H1 (cell line): Measurements from ENCODE around the gene LCN15. TPM values are rescaled to one million over a fixed set of nuclear protein-coding genes. Genes with fewer than 3 reads are reported as not detected.

ENCODE experiments used
- CTCF ChIA-PET: fragments of 300-600 bp; sonication (Branson Sonifier 250); formaldehyde crosslinking; loops from one replicate; lab custom pipeline; 2021; ENCODE audit not compliant: partially characterized antibody; lab: Charles Lee
- POLR2A ChIA-PET: fragments of 300-600 bp; sonication (Branson Sonifier 250); formaldehyde crosslinking; loops from one replicate; lab custom pipeline; 2021; ENCODE audit warnings: inconsistent platforms; ENCODE audit not compliant: partially characterized antibody; lab: Charles Lee
- DNase-seq, 2 experiments: peaks; one replicate each; pipeline versions ENCODE4 v3.0.0 to v3.0.0-alpha.2; 2010 to 2022; ENCODE audit warnings: low spot score in 2 of 2, low read depth in 1 of 2, mixed read lengths in 1 of 2
- FAIRE-seq: peaks from 2 replicates; lab custom pipeline; 2011; peaks lifted over from hg19 to GRCh38; lab: Jason Lieb, UNC
- H2AFZ ChIP-seq: 2 replicates; pipeline ENCODE4 v1.8.1; 2012; ENCODE audit warnings: low read length, inconsistent platforms
- H2AK5ac ChIP-seq: 2 replicates; pipeline ENCODE4 v1.6.1; 2013; ENCODE audit warnings: low read depth, low read length
- H2BK120ac ChIP-seq: replicated peaks from 2 replicates; pipeline ENCODE3; 2013; ENCODE audit warnings: low read depth, low read length, inconsistent platforms
- H2BK12ac ChIP-seq: 2 replicates; pipeline ENCODE4 v1.6.1; 2013; ENCODE audit warnings: low read depth, low read length
- H2BK15ac ChIP-seq: 2 replicates; pipeline ENCODE4 v1.6.1; 2013; ENCODE audit warnings: low read length
- H2BK20ac ChIP-seq: 2 replicates; pipeline ENCODE4 v1.6.1; 2013; ENCODE audit warnings: low read length
- H2BK5ac ChIP-seq: 2 replicates; pipeline ENCODE4 v1.6.1; 2013; ENCODE audit warnings: low read depth, low read length
- H3K14ac ChIP-seq: 2 replicates; pipeline ENCODE4 v1.6.1; 2013; ENCODE audit warnings: inconsistent platforms; ENCODE audit not compliant: insufficient read length
- H3K18ac ChIP-seq: 2 replicates; pipeline ENCODE4 v1.6.1; 2013; ENCODE audit warnings: low read length; ENCODE audit errors: extremely low read depth
- H3K23ac ChIP-seq: 2 replicates; pipeline ENCODE4 v1.6.1; 2013; ENCODE audit warnings: inconsistent platforms; ENCODE audit not compliant: insufficient read length
- H3K23me2 ChIP-seq: 2 replicates; pipeline ENCODE4 v1.6.1; 2013; ENCODE audit warnings: low read depth, low read length
- H3K27ac ChIP-seq: 2 replicates; pipeline ENCODE4 v1.6.1; 2011; ENCODE audit warnings: low read depth, low read length, inconsistent platforms
- H3K27me3 ChIP-seq, 4 experiments: replicated peaks in 1 of 4; 1 replicate in 1 of 4; 2 replicates in 3 of 4; pipeline versions ENCODE4 v1.6.1 to v1.8.1; 2011 to 2013; ENCODE audit warnings: low read length in 3 of 4, mild to moderate bottlenecking in 3 of 4, inconsistent platforms in 2 of 4, mixed read lengths in 2 of 4, moderate library complexity in 1 of 4; ENCODE audit not compliant: control insufficient read depth in 3 of 4, insufficient read depth in 3 of 4; ENCODE audit errors: extremely low read depth in 1 of 4
- H3K36me3 ChIP-seq, 4 experiments: 2 replicates each; pipeline versions ENCODE4 v1.6.1 to v1.8.1; 2011 to 2013; ENCODE audit warnings: mild to moderate bottlenecking in 4 of 4, low read length in 3 of 4, moderate library complexity in 2 of 4, control low read depth in 1 of 4, inconsistent platforms in 1 of 4; ENCODE audit not compliant: insufficient read depth in 4 of 4, control insufficient read depth in 2 of 4
- H3K4ac ChIP-seq: replicated peaks from 2 replicates; pipeline ENCODE3; 2013; ENCODE audit warnings: low read length, low read depth, mixed read lengths, inconsistent platforms; ENCODE audit not compliant: insufficient read length
- H3K4me1 ChIP-seq, 4 experiments: replicated peaks in 1 of 4; 1 replicate in 1 of 4; 2 replicates in 3 of 4; pipeline versions ENCODE4 v1.6.1 to v1.8.1; 2011 to 2013; ENCODE audit warnings: low read length in 3 of 4, inconsistent platforms in 2 of 4, mixed read lengths in 1 of 4; ENCODE audit not compliant: insufficient read depth in 4 of 4, control insufficient read depth in 3 of 4
- H3K4me2 ChIP-seq, 2 experiments: 2 replicates each; pipeline versions ENCODE4 v1.6.1 to v1.8.1; 2011 to 2013; ENCODE audit warnings: low read depth in 2 of 2, low read length in 2 of 2, control low read depth in 1 of 2, inconsistent platforms in 1 of 2, mild to moderate bottlenecking in 1 of 2; ENCODE audit not compliant: insufficient read depth in 1 of 2
- H3K4me3 ChIP-seq, 4 experiments: fragments of 200-600, 300-600 bp in 1 of 4; sonication (generic), shearing (Covaris generic), sonication (Bioruptor Twin) in 1 of 4; 2 replicates each; pipeline versions ENCODE4 v1.5.1 to v1.8.1; 2011 to 2016; ENCODE audit warnings: low read length in 4 of 4, low read depth in 3 of 4, control low read depth in 2 of 4, inconsistent platforms in 2 of 4, mild to moderate bottlenecking in 2 of 4, mixed read lengths in 1 of 4, moderate library complexity in 1 of 4; ENCODE audit not compliant: insufficient read depth in 2 of 4; ENCODE audit errors: extremely low read depth in 1 of 4
- H3K56ac ChIP-seq: replicated peaks from 2 replicates; pipeline ENCODE3; 2013; ENCODE audit warnings: low read depth, mild to moderate bottlenecking, mixed read lengths, low read length, inconsistent platforms; ENCODE audit not compliant: insufficient read length
- H3K79me1 ChIP-seq: 2 replicates; pipeline ENCODE4 v1.6.1; 2013; ENCODE audit warnings: low read depth, low read length, control low read depth
- H3K79me2 ChIP-seq, 2 experiments: 2 replicates each; pipeline versions ENCODE4 v1.6.1 to v1.8.1; 2012 to 2013; ENCODE audit warnings: low read length in 2 of 2, mild to moderate bottlenecking in 2 of 2, inconsistent platforms in 1 of 2; ENCODE audit not compliant: insufficient read depth in 2 of 2, control insufficient read depth in 1 of 2
- H3K9ac ChIP-seq, 4 experiments: replicated peaks in 1 of 4; 1 replicate in 1 of 4; 2 replicates in 3 of 4; pipeline versions ENCODE4 v1.6.1 to v1.8.1; 2011 to 2013; ENCODE audit warnings: low read depth in 3 of 4, low read length in 3 of 4, control low read depth in 2 of 4, mild to moderate bottlenecking in 2 of 4, moderate library complexity in 2 of 4, inconsistent platforms in 1 of 4; ENCODE audit errors: extremely low read depth in 1 of 4
- H3K9me3 ChIP-seq, 2 experiments: 2 replicates each; pipeline versions ENCODE4 v1.6.1 to v1.8.1; 2012 to 2013; ENCODE audit warnings: mild to moderate bottlenecking in 2 of 2, moderate library complexity in 2 of 2, control low read depth in 1 of 2, inconsistent platforms in 1 of 2, low read depth in 1 of 2, low read length in 1 of 2, mixed read lengths in 1 of 2; ENCODE audit not compliant: insufficient read depth in 2 of 2
- H4K20me1 ChIP-seq, 2 experiments: replicated peaks in 1 of 2; 2 replicates each; pipeline versions ENCODE3 to v1.8.1; 2011 to 2013; ENCODE audit warnings: inconsistent platforms in 2 of 2, low read length in 2 of 2, mild to moderate bottlenecking in 1 of 2; ENCODE audit not compliant: insufficient read depth in 2 of 2, control insufficient read depth in 1 of 2
- H4K5ac ChIP-seq: 2 replicates; pipeline ENCODE4 v1.6.1; 2013; ENCODE audit warnings: low read length, low read depth, mixed read lengths, inconsistent platforms; ENCODE audit not compliant: insufficient read length
- H4K8ac ChIP-seq: 2 replicates; pipeline ENCODE4 v1.8.0; 2013; ENCODE audit warnings: mild to moderate bottlenecking, moderate library complexity, low read length, inconsistent platforms; ENCODE audit not compliant: insufficient read depth; ENCODE audit errors: extremely low read depth
- H4K91ac ChIP-seq: replicated peaks from 2 replicates; pipeline ENCODE3; 2013; ENCODE audit warnings: low read length, mixed read lengths, inconsistent platforms; ENCODE audit not compliant: insufficient read length
- ATF2 ChIP-seq: IDR thresholded peaks from 2 replicates; pipeline ENCODE4 v1.6.1; 2012; ENCODE audit warnings: low read length, inconsistent platforms
- CBX8 ChIP-seq: fragments of 300-800, 300-1000 bp; sonication (generic); IDR thresholded peaks from 2 replicates; pipeline ENCODE4 v1.7.1; 2016; ENCODE audit warnings: low read depth, low read length, borderline replicate concordance
- CHD2 ChIP-seq: IDR thresholded peaks from 2 replicates; pipeline ENCODE4 v1.6.1; 2012; ENCODE audit warnings: low read length, improper control_type of control experiment
- HDAC2 ChIP-seq, 2 experiments: fragments of 300-600 bp in 1 of 2; sonication (generic) in 1 of 2; IDR thresholded peaks; 2 replicates each; pipeline ENCODE4 v1.6.1; 2011 to 2012; ENCODE audit warnings: low read depth in 2 of 2, low read length in 2 of 2, mild to moderate bottlenecking in 2 of 2, moderate library complexity in 2 of 2, borderline replicate concordance in 1 of 2, inconsistent platforms in 1 of 2
- JUN ChIP-seq: IDR thresholded peaks from 2 replicates; pipeline ENCODE4 v1.6.1; 2011; ENCODE audit warnings: low read depth, mild to moderate bottlenecking, improper control_type of control experiment, low read length
- POU5F1 ChIP-seq: IDR thresholded peaks from 2 replicates; pipeline ENCODE4 v1.6.1; 2011; ENCODE audit warnings: low read depth, mild to moderate bottlenecking, low read length, moderate library complexity
- RAD21 ChIP-seq, 2 experiments: IDR thresholded peaks in 1 of 2; conservative IDR thresholded peaks in 1 of 2; 2 replicates each; pipeline ENCODE4 v1.6.1; 2011; ENCODE audit warnings: low read depth in 2 of 2, low read length in 2 of 2, improper control_type of control experiment in 1 of 2, inconsistent platforms in 1 of 2, mild to moderate bottlenecking in 1 of 2, moderate library complexity in 1 of 2
- TAF1 ChIP-seq: IDR thresholded peaks from 2 replicates; pipeline ENCODE4 v1.6.1; 2011; ENCODE audit warnings: mild to moderate bottlenecking, low read depth, low read length
- TEAD4 ChIP-seq: IDR thresholded peaks from 2 replicates; pipeline ENCODE4 v1.6.1; 2012; ENCODE audit warnings: low read depth, low read length, inconsistent platforms, mixed read lengths
- ZNF274 ChIP-seq: IDR thresholded peaks from 2 replicates; pipeline ENCODE4 v1.7.0; 2012; ENCODE audit warnings: low read length, borderline replicate concordance; ENCODE audit errors: extremely low read depth
- WGBS, 2 experiments: shearing (Covaris generic) in 1 of 2; methylation state at CpG; one replicate each; pipeline versions ENCODE4 v1.1.6 to v1.1.7; 2013 to 2015; ENCODE audit warnings: low lambda C conversion rate in 2 of 2, mixed read lengths in 2 of 2, inconsistent platforms in 1 of 2, low coverage in 1 of 2, missing lambda C conversion rate in 1 of 2; ENCODE audit not compliant: insufficient replicate concordance in 2 of 2, insufficient coverage in 1 of 2, insufficient read length in 1 of 2; ENCODE audit errors: extremely low coverage in 1 of 2, missing lambda C conversion rate in 1 of 2; 5-methylcytosine and 5-hydroxymethylcytosine counted together
- polyA plus RNA-seq, 7 experiments: library from polyadenylated mRNA; depleted of rRNA in 3 of 7; stranded (reverse) in 5 of 7; unstranded in 2 of 7; fragments of >200 nt in 5 of 7; fragments of 200-250 nt in 2 of 7; gene quantifications; 1 replicate in 5 of 7; 2 replicates in 1 of 7; 4 replicates in 1 of 7; pipeline versions ENCODE4 v1.2.1 to v1.2.3, GENCODE V29; 2011 to 2013; ENCODE audit warnings: missing spikeins in 2 of 7, mixed read lengths in 2 of 7
- total RNA-seq: library from RNA; stranded (reverse); fragmentation: NEBNext Ultra II Directional; extraction: Animal tissue kit (Norgen Biotek cat#: 25700); gene quantifications from 2 replicates; pipeline ENCODE4 v1.2.1, GENCODE V29; 2021

Gene LCN15
- total and polyA plus RNA-seq, 2 of the 8 experiments (the other 6 are each of a cell fraction or from before 2014, with no cell fraction given) = 0.08 to 0.47 TPM

- no peak overlapping the region for H2BK5ac ChIP-seq
- no peak overlapping the region for H3K4me2 ChIP-seq
- FAIRE-seq (no peak), DNase-seq (no peak)
- H3K4me3 ChIP-seq = no peak overlapping the region
- peaks cover under 1% of the 10 kb centered on the region; the same call in 1 of the 2 replicates for H3K23me2 ChIP-seq
- H4K20me1 ChIP-seq = peaks cover 0 to 8% of the 10 kb centered on the region in 2 experiments
- ChIA-PET POLR2A (interaction anchor here (1.0 to 1.6 kb wide), 4 partner anchors 27 to 56 kb away, joined by 3 to 4 read pairs (median 3); no protein-coding TSS in a partner anchor), CTCF (interaction anchor here (0.6 to 2.4 kb wide), 14 partner anchors 11 to 241 kb away, joined by 3 to 9 read pairs (median 3); partner anchors contain the start of genes ABCA2 and LCN8)
- no peak overlapping the region for H3K23ac ChIP-seq
- H2BK20ac ChIP-seq = no peak overlapping the region
- H3K4me1 ChIP-seq = peaks cover 0 to 15% (median 9%) of the 10 kb centered on the region in 4 experiments; a peak in 6 of 7 replicates
- H3K14ac ChIP-seq = no peak overlapping the region
- 96% methylated on average over 14 of the region's 14 CpGs; no CpG with 5 or more reads in 1 of the 2 experiments for WGBS, 2 experiments
- H2AFZ ChIP-seq = no peak overlapping the region
- H4K91ac ChIP-seq = no peak overlapping the region
- no peak overlapping the region; the same call in 1 of the 2 replicates for H4K8ac ChIP-seq
- H3K56ac ChIP-seq = no peak overlapping the region
- no peak overlapping the region for H3K18ac ChIP-seq
- no peaks in the 10 kb centered on the region for H3K36me3 ChIP-seq
- no peak overlapping the region for H3K9ac ChIP-seq
- no peak overlapping the region for H2BK120ac ChIP-seq
- no peak overlapping the region for H4K5ac ChIP-seq
- no peak overlapping the region for H3K4ac ChIP-seq
- no peaks in the 10 kb centered on the region for H3K79me2 ChIP-seq
- no peak overlapping the region for H2BK15ac ChIP-seq
- peaks cover 0 to 11% (median 8%) of the 10 kb centered on the region in 4 experiments; a peak in 5 of 7 replicates for H3K27me3 ChIP-seq
- no peaks in the 10 kb centered on the region for H3K9me3 ChIP-seq
- no peak overlapping the region for H2BK12ac ChIP-seq
- H3K79me1 ChIP-seq = no peaks in the 10 kb centered on the region; the same call in 1 of the 2 replicates
- no peak overlapping the region for H3K27ac ChIP-seq
- no peak overlapping the region for H2AK5ac ChIP-seq
- TF ChIP-seq CHD2 = no peak
- TF ChIP-seq POU5F1 = no peak
- no peak for TF ChIP-seq ATF2
- no peak for TF ChIP-seq TEAD4
- no peak for TF ChIP-seq ZNF274
- no peak for TF ChIP-seq HDAC2 (IDR thresholded peaks at IDR 0.05; ENCODE audit: borderline replicate concordance in 1 of 2, low read depth in 2 of 2, low read length in 2 of 2)
- no peak for TF ChIP-seq CBX8
- no peak for TF ChIP-seq TAF1
- no peak for TF ChIP-seq JUN
- no peak for TF ChIP-seq RAD21 (IDR thresholded peaks at IDR 0.05 in 1 of 2, conservative IDR thresholded peaks at IDR 0.05 in 1 of 2; ENCODE audit: low read depth in 2 of 2, low read length in 2 of 2)
These were observed 30.1 kb upstream of the LCN15 start for GRCh38 chr9:136794281-136794999.
